A549 (cell line): Measurements from ENCODE around the gene SMIM30.

ENCODE experiments used
- CBX8 ChIP-seq: fragments of 200-600 bp; sonication (generic); IDR thresholded peaks from 2 replicates; pipeline ENCODE4 v1.6.1; 2016
- CEBPB ChIP-seq, 2 experiments: fragments of >200 bp in 1 of 2; sonication (Bioruptor Twin) in 1 of 2; formaldehyde crosslinking in 1 of 2; IDR thresholded peaks; 2 replicates each; pipeline ENCODE4 v1.6.1; 2012 to 2016
- CHD2 ChIP-seq: fragments of 150-350 bp; IDR thresholded peaks from 2 replicates; pipeline ENCODE4 v1.6.1; 2014; ENCODE audit warnings: low read length; ENCODE audit not compliant: partially characterized antibody
- HEYL ChIP-seq: fragments of 250-450 bp; sonication (Bioruptor Pico); IDR thresholded peaks from 2 replicates; pipeline ENCODE4 v1.8.0; 2021; ENCODE audit warnings: mild to moderate bottlenecking, moderate library complexity
- HOXA7 ChIP-seq: fragments of 250-450 bp; sonication (Bioruptor Pico); IDR thresholded peaks from 2 replicates; pipeline ENCODE4 v1.5.0; 2020; ENCODE audit warnings: mild to moderate bottlenecking, moderate library complexity
- HOXB13 ChIP-seq: fragments of 250-450 bp; sonication (Bioruptor Pico); IDR thresholded peaks from 2 replicates; pipeline ENCODE4 v1.5.0; 2020; ENCODE audit warnings: low read depth, mild to moderate bottlenecking, moderate library complexity
- MAFK ChIP-seq: fragments of 450-650 bp; IDR thresholded peaks from 2 replicates; pipeline ENCODE4 v1.6.1; 2014; ENCODE audit not compliant: partially characterized antibody
- POLR2A ChIP-seq: IDR thresholded peaks from 2 replicates; pipeline ENCODE4 v1.6.1; 2012; ENCODE audit warnings: mild to moderate bottlenecking, low read length
- POLR2AphosphoS2 ChIP-seq: conservative IDR thresholded peaks from 2 replicates; pipeline ENCODE4 v1.6.1; 2012; ENCODE audit warnings: low read length, improper control_type of control experiment, inconsistent platforms
- RAD21 ChIP-seq, 2 experiments: fragments of >200 bp in 1 of 2; sonication (Bioruptor Twin) in 1 of 2; formaldehyde crosslinking in 1 of 2; IDR thresholded peaks in 1 of 2; conservative IDR thresholded peaks in 1 of 2; 2 replicates in 1 of 2; 3 replicates in 1 of 2; pipeline ENCODE4 v1.6.1; 2012 to 2018; ENCODE audit warnings: inconsistent platforms in 1 of 2
- RFX5 ChIP-seq: fragments of 450-650 bp; IDR thresholded peaks from 2 replicates; pipeline ENCODE4 v1.7.1; 2014; ENCODE audit warnings: antibody characterized with exemption, mild to moderate bottlenecking, moderate library complexity
- TF ChIP-seq, protein P1 (sequence below): fragments of >200 bp; sonication (Bioruptor Twin); formaldehyde crosslinking; IDR thresholded peaks from 3 replicates; pipeline ENCODE4 v1.5.1; 2016
- TF ChIP-seq, protein P2 (sequence below): fragments of 150-350 bp; IDR thresholded peaks from 2 replicates; pipeline ENCODE4 v1.6.1; 2014; ENCODE audit warnings: low read depth, mild to moderate bottlenecking, low read length

DNA sequence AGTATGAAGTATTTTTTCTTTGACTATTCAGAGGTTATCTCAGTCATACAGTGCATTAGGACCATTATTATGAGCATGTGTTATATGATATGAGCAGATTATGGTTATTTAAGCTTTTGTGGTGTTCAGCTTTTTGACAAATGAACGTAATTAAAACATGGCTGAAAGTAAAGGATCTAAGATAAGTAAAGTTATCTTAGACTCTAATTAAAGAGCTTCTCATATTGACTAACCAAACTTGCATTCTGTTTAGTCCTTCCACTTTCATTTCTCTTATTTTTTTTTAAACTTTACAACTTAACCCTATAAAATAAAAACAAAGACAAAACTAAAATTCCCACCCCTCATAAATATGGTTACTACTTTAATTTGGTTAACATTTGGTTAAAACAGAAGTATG, 24.8 kb downstream of the SMIM30 start:
- TF ChIP-seq CHD2 (no peak), POLR2A (no peak), HOXB13 (no peak), CEBPB (IDR thresholded peaks at IDR 0.05) (no peak), HEYL (CRISPR knock-in tag) (no peak), POLR2AphosphoS2 (no peak), RFX5 (no peak), CBX8 (no peak), MAFK (no peak), HOXA7 (no peak), RAD21 (conservative IDR thresholded peaks at IDR 0.05 in 1 of 2, IDR thresholded peaks at IDR 0.05 in 1 of 2) (no peak)
- TF ChIP-seq, protein P1, sequence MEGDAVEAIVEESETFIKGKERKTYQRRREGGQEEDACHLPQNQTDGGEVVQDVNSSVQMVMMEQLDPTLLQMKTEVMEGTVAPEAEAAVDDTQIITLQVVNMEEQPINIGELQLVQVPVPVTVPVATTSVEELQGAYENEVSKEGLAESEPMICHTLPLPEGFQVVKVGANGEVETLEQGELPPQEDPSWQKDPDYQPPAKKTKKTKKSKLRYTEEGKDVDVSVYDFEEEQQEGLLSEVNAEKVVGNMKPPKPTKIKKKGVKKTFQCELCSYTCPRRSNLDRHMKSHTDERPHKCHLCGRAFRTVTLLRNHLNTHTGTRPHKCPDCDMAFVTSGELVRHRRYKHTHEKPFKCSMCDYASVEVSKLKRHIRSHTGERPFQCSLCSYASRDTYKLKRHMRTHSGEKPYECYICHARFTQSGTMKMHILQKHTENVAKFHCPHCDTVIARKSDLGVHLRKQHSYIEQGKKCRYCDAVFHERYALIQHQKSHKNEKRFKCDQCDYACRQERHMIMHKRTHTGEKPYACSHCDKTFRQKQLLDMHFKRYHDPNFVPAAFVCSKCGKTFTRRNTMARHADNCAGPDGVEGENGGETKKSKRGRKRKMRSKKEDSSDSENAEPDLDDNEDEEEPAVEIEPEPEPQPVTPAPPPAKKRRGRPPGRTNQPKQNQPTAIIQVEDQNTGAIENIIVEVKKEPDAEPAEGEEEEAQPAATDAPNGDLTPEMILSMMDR: no peak
- TF ChIP-seq, protein P2, sequence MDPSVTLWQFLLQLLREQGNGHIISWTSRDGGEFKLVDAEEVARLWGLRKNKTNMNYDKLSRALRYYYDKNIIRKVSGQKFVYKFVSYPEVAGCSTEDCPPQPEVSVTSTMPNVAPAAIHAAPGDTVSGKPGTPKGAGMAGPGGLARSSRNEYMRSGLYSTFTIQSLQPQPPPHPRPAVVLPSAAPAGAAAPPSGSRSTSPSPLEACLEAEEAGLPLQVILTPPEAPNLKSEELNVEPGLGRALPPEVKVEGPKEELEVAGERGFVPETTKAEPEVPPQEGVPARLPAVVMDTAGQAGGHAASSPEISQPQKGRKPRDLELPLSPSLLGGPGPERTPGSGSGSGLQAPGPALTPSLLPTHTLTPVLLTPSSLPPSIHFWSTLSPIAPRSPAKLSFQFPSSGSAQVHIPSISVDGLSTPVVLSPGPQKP: no peak
